K562 (cell line): ENCODE measurements around the gene NR3C1. TPM values are rescaled to one million over a fixed set of nuclear protein-coding genes. Genes with fewer than 3 reads are reported as not detected.

ENCODE experiments used
- BCL6 ChIP-seq: fragments of 250-450 bp; sonication (Bioruptor Pico); IDR thresholded peaks from 2 replicates; pipeline ENCODE4 v1.4.0; 2020
- CBX5 ChIP-seq: IDR thresholded peaks from 2 replicates; pipeline ENCODE4 v1.6.1; 2014; ENCODE audit warnings: low read depth, borderline replicate concordance
- DMBX1 ChIP-seq: fragments of 250-450 bp; sonication (Bioruptor Pico); IDR thresholded peaks from 2 replicates; pipeline ENCODE4 v1.8.0; 2022; ENCODE audit warnings: inconsistent platforms, mild to moderate bottlenecking, moderate library complexity, borderline replicate concordance
- DPF2 ChIP-seq: fragments of 450-650 bp; IDR thresholded peaks from 2 replicates; pipeline ENCODE4 v1.6.1; 2016
- EWSR1 ChIP-seq: fragments of 450-650 bp; IDR thresholded peaks from 2 replicates; pipeline ENCODE4 v1.6.1; 2018; ENCODE audit warnings: borderline replicate concordance, mild to moderate bottlenecking, low read depth, moderate library complexity; ENCODE audit not compliant: partially characterized antibody
- FOSL1 ChIP-seq: fragments of 200-800 bp; sonication (Bioruptor generic); conservative IDR thresholded peaks from 2 replicates; pipeline ENCODE4 v1.6.1; 2016; ENCODE audit warnings: missing genetic modification characterization, missing compliant biosample characterization
- GTF2E2 ChIP-seq: fragments of 200-800 bp; sonication (Bioruptor generic); IDR thresholded peaks from 2 replicates; pipeline ENCODE4 v1.6.1; 2016; ENCODE audit warnings: missing genetic modification characterization, missing compliant biosample characterization
- KLF1 ChIP-seq: fragments of 450-650 bp; IDR thresholded peaks from 2 replicates; pipeline ENCODE4 v1.6.1; 2016; ENCODE audit warnings: missing genetic modification characterization, missing compliant biosample characterization
- KLF13 ChIP-seq: fragments of 450-650 bp; IDR thresholded peaks from 2 replicates; pipeline ENCODE4 v1.6.1; 2016; ENCODE audit warnings: missing genetic modification characterization, low read depth, mild to moderate bottlenecking, missing compliant biosample characterization, moderate library complexity, borderline replicate concordance
- MEF2A ChIP-seq: IDR thresholded peaks from 2 replicates; pipeline ENCODE4 v1.6.1; 2011; ENCODE audit warnings: low read depth, mild to moderate bottlenecking, low read length, moderate library complexity; ENCODE audit not compliant: control insufficient read depth
- MTF1 ChIP-seq: fragments of 250-450 bp; sonication (Bioruptor Pico); IDR thresholded peaks from 2 replicates; pipeline ENCODE4 v1.9.0; 2021; ENCODE audit warnings: moderate library complexity, mild to moderate bottlenecking, inconsistent platforms, borderline replicate concordance
- NFE2L1 ChIP-seq: fragments of 450-650 bp; IDR thresholded peaks from 2 replicates; pipeline ENCODE4 v1.6.1; 2016; ENCODE audit warnings: missing genetic modification characterization, low read depth, mild to moderate bottlenecking, missing compliant biosample characterization, moderate library complexity, borderline replicate concordance
- PTRF ChIP-seq: fragments of 450-650 bp; IDR thresholded peaks from 2 replicates; pipeline ENCODE4 v1.6.1; 2016; ENCODE audit warnings: mild to moderate bottlenecking, missing genetic modification characterization, missing compliant biosample characterization
- PURB ChIP-seq: sonication (generic); formaldehyde crosslinking; IDR thresholded peaks from 2 replicates; pipeline ENCODE4 v1.9.0; 2021; ENCODE audit warnings: low read depth, mild to moderate bottlenecking, missing genetic modification reagents
- RREB1 ChIP-seq: fragments of 250-450 bp; sonication (Bioruptor Pico); IDR thresholded peaks from 2 replicates; pipeline ENCODE4 v1.4.0; 2020
- STAG1 ChIP-seq: sonication (generic); formaldehyde crosslinking; IDR thresholded peaks from 2 replicates; pipeline ENCODE4 v1.5.0; 2020; ENCODE audit warnings: missing genetic modification reagents, borderline replicate concordance
- ZBTB17 ChIP-seq: fragments of 450-650 bp; formaldehyde crosslinking; IDR thresholded peaks from 2 replicates; pipeline ENCODE4 v1.4.0; 2020; ENCODE audit warnings: mild to moderate bottlenecking
- ZFP91 ChIP-seq: sonication (generic); formaldehyde crosslinking; IDR thresholded peaks from 2 replicates; pipeline ENCODE4 v1.8.0; 2022; ENCODE audit warnings: mild to moderate bottlenecking, missing genetic modification reagents
- ZNF124 ChIP-seq: sonication (generic); formaldehyde crosslinking; IDR thresholded peaks from 2 replicates; pipeline ENCODE4 v1.8.1; 2022; ENCODE audit warnings: missing genetic modification reagents
- polyA plus RNA-seq, 8 experiments: library from polyadenylated mRNA; depleted of rRNA in 4 of 8; stranded (reverse) in 5 of 8; unstranded in 3 of 8; fragments of >200 nt; fragmentation: Nextera tagmentation in 2 of 8; fragmentation: Illumina TruSeq in 1 of 8; extraction: Ambion mirVana in 2 of 8; extraction: Trizol in 1 of 8; gene quantifications; 2 replicates each; pipeline versions ENCODE4 v1.2.1 to v1.2.3, GENCODE V29; 2011 to 2014; ENCODE audit warnings: inconsistent platforms in 1 of 8, missing spikeins in 1 of 8
- total RNA-seq, 7 experiments: library from RNA; depleted of rRNA in 6 of 7; stranded (reverse); fragments of >200 nt in 6 of 7; fragmentation: Illumina TruSeq in 2 of 7; extraction: Trizol in 2 of 7; gene quantifications; 2 replicates each; pipeline versions ENCODE4 v1.2.1 to v1.2.3, GENCODE V29; 2011 to 2021; ENCODE audit warnings: low replicate concordance in 1 of 7

The NR3C1 gene
- total and polyA plus RNA-seq, 9 of the 15 experiments (the other 6 are each of a cell fraction or from before 2014, with no cell fraction given): 8.2 to 36.0 (median 15.0) TPM

GRCh38 chr5:143248822-143249579, 154.5 kb downstream of the NR3C1 start (continued):
- no peak for TF ChIP-seq RREB1 (CRISPR knock-in tag)
- TF ChIP-seq FOSL1 (tag): peak; percentile 95
- TF ChIP-seq ZFP91 (CRISPR knock-in tag): no peak
- no peak for TF ChIP-seq GTF2E2
- no peak for TF ChIP-seq KLF13 (tag)
- peak; percentile 79 for TF ChIP-seq MEF2A
- TF ChIP-seq ZNF124 (CRISPR knock-in tag): no peak
- TF ChIP-seq ZBTB17 (CRISPR knock-in tag): 0 out of 2 replicates have a peak, but pooled peaks have one; percentile 25
- no peak for TF ChIP-seq STAG1 (CRISPR knock-in tag)
- TF ChIP-seq EWSR1: no peak
- peak; percentile 92 for TF ChIP-seq NFE2L1
- TF ChIP-seq PTRF (tag): no peak
- no peak for TF ChIP-seq PURB (CRISPR knock-in tag)
- no peak for TF ChIP-seq KLF1 (tag)
- no peak for TF ChIP-seq CBX5
- TF ChIP-seq BCL6: no peak
- TF ChIP-seq DPF2: peak; percentile 93
- TF ChIP-seq MTF1 (CRISPR knock-in tag): no peak
- TF ChIP-seq DMBX1 (CRISPR knock-in tag): peak; percentile 60
